Endothelial cell of umbilical vein (primary cell): ENCODE data around the gene PNPLA2.

Experiments used
- EZH2 ChIP-seq: IDR thresholded peaks from 2 replicates; pipeline ENCODE4 v1.6.1; 2012; ENCODE audit warnings: borderline replicate concordance, low read depth, mild to moderate bottlenecking, moderate library complexity, low read length, inconsistent platforms; ENCODE audit not compliant: severe bottlenecking
- FOS ChIP-seq: IDR thresholded peaks from 2 replicates; pipeline ENCODE4 v1.6.1; 2011; ENCODE audit warnings: mild to moderate bottlenecking, low read length, moderate library complexity, borderline replicate concordance; ENCODE audit not compliant: insufficient read depth
- GATA2 ChIP-seq: IDR thresholded peaks from 2 replicates; pipeline ENCODE4 v1.7.0; 2011; ENCODE audit warnings: low read depth, mild to moderate bottlenecking, moderate library complexity, mixed read lengths, low read length; ENCODE audit not compliant: insufficient read length, insufficient read depth
- JUN ChIP-seq: IDR thresholded peaks from 2 replicates; pipeline ENCODE4 v1.6.1; 2011; ENCODE audit warnings: borderline replicate concordance, low read depth; ENCODE audit not compliant: insufficient read length, insufficient read depth
- POLR2A ChIP-seq: IDR thresholded peaks from 2 replicates; pipeline ENCODE4 v1.6.1; 2012; ENCODE audit warnings: low read depth, mild to moderate bottlenecking, control low read depth, low read length
- POLR2AphosphoS5 ChIP-seq: IDR thresholded peaks from 2 replicates; pipeline ENCODE4 v1.6.1; 2012; ENCODE audit warnings: low read depth, mild to moderate bottlenecking, control low read depth, low read length, moderate library complexity; ENCODE audit not compliant: insufficient read depth
- TF ChIP-seq, protein P1 (sequence below), 2 donors: IDR thresholded peaks; 1 replicate in 1 of 2; 2 replicates in 1 of 2; pipeline ENCODE4 v1.5.1; 2011; ENCODE audit warnings: low read length in 2 of 2, mild to moderate bottlenecking in 2 of 2, moderate library complexity in 2 of 2, control low read depth in 1 of 2, inconsistent platforms in 1 of 2, low read depth in 1 of 2; ENCODE audit not compliant: insufficient read depth in 1 of 2; ENCODE audit errors: extremely low read depth in 1 of 2
- TF ChIP-seq, protein P2 (sequence below): IDR thresholded peaks from 2 replicates; pipeline ENCODE4 v1.6.1; 2011; ENCODE audit not compliant: insufficient read depth, insufficient read length

DNA sequence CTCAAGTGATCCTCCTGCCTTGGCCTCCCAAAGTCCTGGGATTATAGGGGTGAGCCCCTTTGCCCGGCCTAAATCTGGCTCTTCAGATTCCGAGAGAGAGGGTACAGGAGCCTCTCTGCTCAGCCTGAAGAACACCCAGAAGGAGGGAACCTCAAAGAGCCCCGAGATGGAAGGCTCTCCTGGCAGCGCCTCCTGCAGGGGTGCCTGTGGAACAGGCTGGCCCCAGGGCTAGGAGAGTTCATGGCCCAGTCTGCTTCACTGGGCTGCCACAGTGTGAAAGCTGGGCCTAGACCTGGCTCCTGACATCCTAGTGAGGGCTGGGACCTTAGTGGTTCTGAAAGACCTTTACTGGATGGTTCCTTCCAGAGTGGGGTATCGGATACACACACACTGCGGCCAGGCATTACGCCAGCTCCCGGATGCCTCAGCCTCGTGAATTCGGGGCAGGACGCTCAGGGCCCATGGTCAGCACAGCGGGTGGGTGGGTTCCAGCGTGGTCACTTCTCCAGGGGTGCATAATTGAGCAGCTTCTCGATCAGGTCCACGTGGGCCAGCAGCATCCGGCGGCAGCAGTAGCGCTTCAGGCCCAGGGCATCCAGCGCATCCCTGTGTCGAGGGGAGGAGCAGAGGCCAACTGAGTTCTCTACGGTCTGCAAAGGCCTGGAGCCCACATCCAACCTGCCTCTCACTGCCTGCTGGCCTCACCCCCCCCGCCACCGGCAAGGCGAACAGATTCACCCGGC, 21.3 kb downstream of the PNPLA2 start:
- no peak for TF ChIP-seq POLR2A
- no peak for TF ChIP-seq JUN
- TF ChIP-seq, protein P1, sequence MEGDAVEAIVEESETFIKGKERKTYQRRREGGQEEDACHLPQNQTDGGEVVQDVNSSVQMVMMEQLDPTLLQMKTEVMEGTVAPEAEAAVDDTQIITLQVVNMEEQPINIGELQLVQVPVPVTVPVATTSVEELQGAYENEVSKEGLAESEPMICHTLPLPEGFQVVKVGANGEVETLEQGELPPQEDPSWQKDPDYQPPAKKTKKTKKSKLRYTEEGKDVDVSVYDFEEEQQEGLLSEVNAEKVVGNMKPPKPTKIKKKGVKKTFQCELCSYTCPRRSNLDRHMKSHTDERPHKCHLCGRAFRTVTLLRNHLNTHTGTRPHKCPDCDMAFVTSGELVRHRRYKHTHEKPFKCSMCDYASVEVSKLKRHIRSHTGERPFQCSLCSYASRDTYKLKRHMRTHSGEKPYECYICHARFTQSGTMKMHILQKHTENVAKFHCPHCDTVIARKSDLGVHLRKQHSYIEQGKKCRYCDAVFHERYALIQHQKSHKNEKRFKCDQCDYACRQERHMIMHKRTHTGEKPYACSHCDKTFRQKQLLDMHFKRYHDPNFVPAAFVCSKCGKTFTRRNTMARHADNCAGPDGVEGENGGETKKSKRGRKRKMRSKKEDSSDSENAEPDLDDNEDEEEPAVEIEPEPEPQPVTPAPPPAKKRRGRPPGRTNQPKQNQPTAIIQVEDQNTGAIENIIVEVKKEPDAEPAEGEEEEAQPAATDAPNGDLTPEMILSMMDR (IDR thresholded peaks at IDR 0.05; ENCODE audit: extremely low read depth in 1 of 2, insufficient read depth in 1 of 2, low read depth in 1 of 2, low read length in 2 of 2) = peak; percentile 45 to 46
- TF ChIP-seq EZH2 = no peak
- TF ChIP-seq, protein P2, sequence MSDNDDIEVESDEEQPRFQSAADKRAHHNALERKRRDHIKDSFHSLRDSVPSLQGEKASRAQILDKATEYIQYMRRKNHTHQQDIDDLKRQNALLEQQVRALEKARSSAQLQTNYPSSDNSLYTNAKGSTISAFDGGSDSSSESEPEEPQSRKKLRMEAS = no peak
- no peak for TF ChIP-seq POLR2AphosphoS5
- no peak for TF ChIP-seq GATA2
- no peak for TF ChIP-seq FOS
